ENCODE measurements around the gene RHPN2. TPM values are rescaled to one million over a fixed set of nuclear protein-coding genes. Genes with fewer than 3 reads are reported as not detected.
A peak's percentile ranks its signal among the peaks of the same experiment; 100 is the strongest.

RHPN2 gene
- total RNA-seq, 2 donors from 2014 or later = 2.3 TPM

GRCh38 chr19:32935629-32936028 is 129.1 kb downstream of the RHPN2 start:
- Mint-ChIP-seq H3K27ac (no peak overlapping the region), H3K4me1 (no peaks in the 10 kb centered on the region), H3K4me3 (no peak overlapping the region), H3K27me3 (no peaks in the 10 kb centered on the region), H3K36me3 (ENCODE audit: low read depth) (peaks cover 51% of the 10 kb centered on the region), H3K9me3 (no peaks in the 10 kb centered on the region)
- no peak for ATAC-seq (replicated peaks)

- H3K4me1 Mint-ChIP-seq = no peaks in the 10 kb centered on the region
- peaks cover 55% of the 10 kb centered on the region for H3K36me3 Mint-ChIP-seq (ENCODE audit: low read depth)
- ATAC-seq (replicated peaks) = no peak
- no peak overlapping the region for H3K4me3 Mint-ChIP-seq
- H3K9me3 Mint-ChIP-seq = peaks cover 4% of the 10 kb centered on the region
- H3K27me3 Mint-ChIP-seq = no peaks in the 10 kb centered on the region
- peak overlapping the region; percentile 55 for H3K27ac Mint-ChIP-seq
These were observed 131.1 kb downstream of the RHPN2 start for GRCh38 chr19:32933571-32933970.

- ATAC-seq (replicated peaks) = no peak
These were observed 134.1 kb downstream of the RHPN2 start for GRCh38 chr19:32930567-32930966.

GRCh38 chr19:32928806-32929205 is 135.9 kb downstream of the RHPN2 start:
- no peaks in the 10 kb centered on the region for H3K27me3 Mint-ChIP-seq

More at GRCh38 chr19:32930567-32930966, 134.1 kb downstream of the RHPN2 start:
- no peaks in the 10 kb centered on the region for H3K27me3 Mint-ChIP-seq
- H3K36me3 Mint-ChIP-seq (ENCODE audit: low read depth) = peaks cover 60% of the 10 kb centered on the region
- no peak overlapping the region for H3K4me3 Mint-ChIP-seq
- H3K27ac Mint-ChIP-seq = no peak overlapping the region
- H3K9me3 Mint-ChIP-seq = peaks cover 9% of the 10 kb centered on the region
- no peaks in the 10 kb centered on the region for H3K4me1 Mint-ChIP-seq

More at GRCh38 chr19:32928806-32929205, 135.9 kb downstream of the RHPN2 start:
- no peak for ATAC-seq (replicated peaks)
- Mint-ChIP-seq H3K27ac (no peak overlapping the region), H3K36me3 (ENCODE audit: low read depth) (peaks cover 59% of the 10 kb centered on the region), H3K4me1 (no peaks in the 10 kb centered on the region), H3K9me3 (peaks cover 9% of the 10 kb centered on the region), H3K4me3 (no peak overlapping the region)

Other genes starting within 250 kb of the RHPN2 start
- gene SLC7A9, start 195.1 kb downstream of the RHPN2 start, total RNA-seq = under 1 TPM in 1 of 2 donors, not detected in 1; 0.56 TPM
- gene CEP89, start 92.9 kb downstream of the RHPN2 start, total RNA-seq = 10 to 100 TPM; 16.6 to 21.4 TPM
- gene FAAP24, start 92.6 kb downstream of the RHPN2 start, total RNA-seq = 1 to 10 TPM; 8.2 to 9.6 TPM
- gene GPATCH1, start 16.3 kb upstream of the RHPN2 start, total RNA-seq = 10 to 100 TPM; 10.4 to 10.7 TPM
- gene WDR88, start 67.2 kb upstream of the RHPN2 start, total RNA-seq = under 1 TPM in 1 of 2 donors, not detected in 1; 0.58 TPM
- gene LRP3, start 129.4 kb upstream of the RHPN2 start, total RNA-seq = not detected
- not detected for gene SLC7A10, start 161.0 kb upstream of the RHPN2 start, total RNA-seq
- gene CEBPA, start 237.6 kb upstream of the RHPN2 start, total RNA-seq = under 1 TPM; 0.21 to 0.26 TPM

Data from activated T-helper 17 cell treated with anti-CD3 and anti-CD28 coated beads, Interleukin-2, amount 50 U/mL, for 72 hours (primary cell).